Urothelium cell line (cell line): ENCODE results near the gene SERINC5.
"Not testable (repeated sequence)": the region's sequence is repeated elsewhere in the genome, so short reads cannot be mapped to it uniquely, and the experiment has no call there.

Experiments
- DNase-seq: peaks from one replicate; pipeline ENCODE4 v3.0.0; 2011; ENCODE audit warnings: low spot score, mixed read lengths
- FAIRE-seq: peaks from 2 replicates; lab custom pipeline; 2011; peaks lifted over from hg19 to GRCh38; lab: Jason Lieb, UNC

Gene SERINC5

GRCh38 chr5:80143491-80143890 is 112.4 kb downstream of the SERINC5 start:
- FAIRE-seq (no peak), DNase-seq (no peak)

- FAIRE-seq (no peak), DNase-seq (no peak)
Observed at GRCh38 chr5:80142996-80143395, 112.9 kb downstream of the SERINC5 start.

GRCh38 chr5:80141681-80142080 is 114.2 kb downstream of the SERINC5 start:
- FAIRE-seq, result no peak
- DNase-seq, result no peak

- FAIRE-seq, result no peak
- no peak for DNase-seq
Observed at GRCh38 chr5:80141147-80141671, 114.6 kb downstream of the SERINC5 start.

GRCh38 chr5:80140496-80140895 is 115.4 kb downstream of the SERINC5 start:
- no peak for DNase-seq
- FAIRE-seq, result no peak

GRCh38 chr5:80139466-80139972 is 116.3 kb downstream of the SERINC5 start:
- no peak for DNase-seq
- no peak for FAIRE-seq

GRCh38 chr5:80138486-80138885 is 117.4 kb downstream of the SERINC5 start:
- DNase-seq (no peak), FAIRE-seq (no peak)

GRCh38 chr5:80136798-80137197 is 119.0 kb downstream of the SERINC5 start:
- FAIRE-seq, result not testable (repeated sequence)

GRCh38 chr5:80134876-80135275 is 121.0 kb downstream of the SERINC5 start:
- no peak for DNase-seq
- FAIRE-seq, result no peak

More at GRCh38 chr5:80136798-80137197, 119.0 kb downstream of the SERINC5 start:
- not testable (repeated sequence) for DNase-seq

- no peak for FAIRE-seq
- DNase-seq, result no peak
Observed at GRCh38 chr5:80129146-80129545, 126.7 kb downstream of the SERINC5 start.

- FAIRE-seq (no peak), DNase-seq (no peak)
Observed at GRCh38 chr5:80128141-80128540, 127.7 kb downstream of the SERINC5 start.

- no peak for DNase-seq
- FAIRE-seq, result no peak
Observed at GRCh38 chr5:80127116-80127552, 128.7 kb downstream of the SERINC5 start.

GRCh38 chr5:80125962-80126480 is 129.8 kb downstream of the SERINC5 start:
- no peak for FAIRE-seq
- peak; percentile 44 for DNase-seq

GRCh38 chr5:80125022-80125961 is 130.6 kb downstream of the SERINC5 start:
- DNase-seq (no peak), FAIRE-seq (no peak)

GRCh38 chr5:80124121-80124918 is 131.5 kb downstream of the SERINC5 start:
- FAIRE-seq, result no peak
- no peak for DNase-seq

- DNase-seq (no peak), FAIRE-seq (no peak)
Observed at GRCh38 chr5:80122579-80122978, 133.3 kb downstream of the SERINC5 start.

GRCh38 chr5:80119372-80119771 is 136.5 kb downstream of the SERINC5 start:
- no peak for DNase-seq
- FAIRE-seq, result no peak

GRCh38 chr5:80117446-80117845 is 138.4 kb downstream of the SERINC5 start:
- FAIRE-seq, result no peak

GRCh38 chr5:80116465-80116864 is 139.4 kb downstream of the SERINC5 start:
- no peak for FAIRE-seq
- DNase-seq, result no peak

More at GRCh38 chr5:80117446-80117845, 138.4 kb downstream of the SERINC5 start:
- DNase-seq, result no peak

GRCh38 chr5:80116000-80116399 is 139.8 kb downstream of the SERINC5 start:
- no peak for FAIRE-seq
- DNase-seq, result no peak

- FAIRE-seq (no peak), DNase-seq (no peak)
Observed at GRCh38 chr5:80114860-80115259, 141.0 kb downstream of the SERINC5 start.
